HCT116 (cell line): Measurements from ENCODE around the gene MCTS1. TPM values are rescaled to one million over a fixed set of nuclear protein-coding genes. Genes with fewer than 3 reads are reported as not detected.
A peak's percentile ranks its signal among the peaks of the same experiment; 100 is the strongest.

Experiments used
- ATAC-seq: fragments of 200-7000 bp; cut with Tn5 transposase; 2 replicates; pipeline ENCODE4 v1.9.1; 2020; ENCODE audit warnings: mild to moderate bottlenecking, moderate library complexity
- BruUV-seq: library from RNA; stranded (reverse); fragments of 400-500 nt; replicated peaks from 2 replicates; lab custom pipeline; 2021; lab: Mats Ljungman, UMichigan
- CTCF ChIA-PET: fragments of 300-600 bp; sonication (Branson Sonifier 250); formaldehyde crosslinking; loops from one replicate; lab custom pipeline; 2021; ENCODE audit warnings: antibody characterized with exemption; lab: Charles Lee
- POLR2A ChIA-PET: fragments of 300-600, 350-600 bp; sonication (Branson Sonifier 250); formaldehyde crosslinking; loops from one replicate; lab custom pipeline; 2021; ENCODE audit warnings: antibody characterized with exemption; lab: Charles Lee
- RAD21 ChIA-PET, 2 experiments: fragments of 300-600 bp; sonication (Branson Sonifier 250); formaldehyde crosslinking; loops; one replicate each; lab custom pipeline; 2023; ENCODE audit warnings: low total read pairs in 2 of 2; ENCODE audit not compliant: uncharacterized antibody in 2 of 2, unreplicated experiment in 2 of 2, low non-redundant PET in 1 of 2; lab: Charles Lee
- DNase-seq: peaks from one replicate; pipeline ENCODE4 v3.0.0-alpha.2; 2010; ENCODE audit warnings: low read depth, low spot score
- H2AFZ ChIP-seq: fragments of 200-600 bp; shearing (Covaris generic), sonication (generic); 2 replicates; pipeline ENCODE4 v1.6.1; 2017; ENCODE audit warnings: low read depth, mixed run types, mixed read lengths, antibody characterized with exemption, low read length; ENCODE audit not compliant: poor library complexity, severe bottlenecking
- H3K27ac ChIP-seq: 2 replicates; pipeline ENCODE4 v1.5.1; 2012; ENCODE audit warnings: low read depth, low read length
- H3K27me3 ChIP-seq: fragments of 200-600 bp; sonication (generic); 2 replicates; pipeline ENCODE4 v1.6.1; 2016; ENCODE audit warnings: mixed run types, low read length, mixed read lengths; ENCODE audit not compliant: insufficient read depth
- H3K36me3 ChIP-seq, 2 experiments: fragments of 200-500 bp in 1 of 2; fragments of 200-600 bp in 1 of 2; sonication (Bioruptor generic) in 1 of 2; sonication (generic) in 1 of 2; 2 replicates each; pipeline versions ENCODE4 v1.5.1 to v1.6.1; 2014 to 2016; ENCODE audit warnings: low read length in 2 of 2, inconsistent platforms in 1 of 2, mixed read lengths in 1 of 2, mixed run types in 1 of 2; ENCODE audit not compliant: insufficient read depth in 2 of 2, control insufficient read depth in 1 of 2
- H3K4me1 ChIP-seq, 2 experiments: fragments of 200-600 bp in 1 of 2; sonication (generic) in 1 of 2; 2 replicates each; pipeline versions ENCODE4 v1.5.1 to v1.6.1; 2012 to 2017; ENCODE audit warnings: low read length in 2 of 2, inconsistent platforms in 1 of 2, mild to moderate bottlenecking in 1 of 2, mixed read lengths in 1 of 2, mixed run types in 1 of 2, moderate library complexity in 1 of 2; ENCODE audit not compliant: insufficient read depth in 2 of 2, control insufficient read depth in 1 of 2
- H3K4me2 ChIP-seq: fragments of 200-600 bp; sonication (generic); 2 replicates; pipeline ENCODE4 v1.6.1; 2017; ENCODE audit warnings: mixed run types, low read length, mixed read lengths
- H3K4me3 ChIP-seq, 2 experiments: fragments of 200-600 bp in 1 of 2; sonication (generic) in 1 of 2; replicated peaks in 1 of 2; 2 replicates each; pipeline ENCODE4 v1.5.1; 2011 to 2016; ENCODE audit warnings: low read length in 2 of 2, control low read depth in 1 of 2, low read depth in 1 of 2, mild to moderate bottlenecking in 1 of 2, mixed read lengths in 1 of 2, mixed run types in 1 of 2
- H3K79me2 ChIP-seq: fragments of 200-600 bp; sonication (generic); 2 replicates; pipeline ENCODE4 v1.6.1; 2017; ENCODE audit warnings: mild to moderate bottlenecking, mixed run types, low read length, moderate library complexity, mixed read lengths; ENCODE audit not compliant: insufficient read depth
- H3K9ac ChIP-seq: fragments of 200-600 bp; sonication (generic); 2 replicates; pipeline ENCODE4 v1.6.1; 2016; ENCODE audit warnings: low read length, mixed read lengths
- H3K9me2 ChIP-seq: fragments of 200-600 bp; sonication (generic), shearing (Covaris generic); 2 replicates; pipeline ENCODE4 v1.6.1; 2017; ENCODE audit warnings: mixed run types, mild to moderate bottlenecking, moderate library complexity; ENCODE audit not compliant: insufficient read depth
- H3K9me3 ChIP-seq, 2 experiments: fragments of 200-500 bp in 1 of 2; fragments of 200-600 bp in 1 of 2; sonication (Bioruptor generic) in 1 of 2; sonication (generic) in 1 of 2; 2 replicates each; pipeline ENCODE4 v1.6.1; 2014 to 2017; ENCODE audit warnings: low read length in 2 of 2, mixed read lengths in 2 of 2, inconsistent platforms in 1 of 2, low read depth in 1 of 2, mild to moderate bottlenecking in 1 of 2, mixed run types in 1 of 2, moderate library complexity in 1 of 2; ENCODE audit not compliant: control insufficient read depth in 1 of 2, insufficient read depth in 1 of 2
- H4K20me1 ChIP-seq: fragments of 200-600 bp; sonication (generic), shearing (Covaris generic); 2 replicates; pipeline ENCODE4 v1.6.1; 2017; ENCODE audit warnings: mixed run types, mild to moderate bottlenecking, moderate library complexity; ENCODE audit not compliant: insufficient read depth
- POLR2A ChIP-seq: IDR thresholded peaks from 2 replicates; pipeline ENCODE4 v1.7.0; 2011; ENCODE audit warnings: borderline replicate concordance; ENCODE audit not compliant: insufficient read depth, insufficient read length; ENCODE audit errors: extremely low read depth
- POLR2AphosphoS5 ChIP-seq: IDR thresholded peaks from 2 replicates; pipeline ENCODE4 v1.6.1; 2011; ENCODE audit warnings: mild to moderate bottlenecking, low read depth, low read length, moderate library complexity
- SIN3A ChIP-seq: IDR thresholded peaks from 2 replicates; pipeline ENCODE4 v1.6.1; 2012; ENCODE audit warnings: low read depth
- TCF7L2 ChIP-seq: IDR thresholded peaks from 2 replicates; pipeline ENCODE4 v1.7.0; 2011; ENCODE audit warnings: borderline replicate concordance, inconsistent platforms; ENCODE audit not compliant: insufficient read depth, insufficient read length; ENCODE audit errors: extremely low read depth
- YY1 ChIP-seq: IDR thresholded peaks from 2 replicates; pipeline ENCODE4 v1.6.1; 2011; ENCODE audit warnings: low read length, low read depth, moderate library complexity, mild to moderate bottlenecking; ENCODE audit not compliant: insufficient replicate concordance; ENCODE audit errors: extremely low read depth
- ZFX ChIP-seq: fragments of 450-650 bp; IDR thresholded peaks from 2 replicates; pipeline ENCODE4 v1.6.1; 2017
- intact Hi-C: fragments of 100-400 bp; cut with micrococcal nuclease; formaldehyde crosslinking; loops from 2 replicates; pipeline ENCODE4 v1.10.0; 2022
- total RNA-seq: library from RNA; stranded (reverse); gene quantifications from one replicate; pipeline ENCODE4 v1.2.1, GENCODE V29; 2021; ENCODE audit not compliant: unreplicated experiment
- TF ChIP-seq, protein P1 (sequence below): IDR thresholded peaks from 2 replicates; pipeline ENCODE4 v1.6.1; 2012
- TF ChIP-seq, protein P2 (sequence below), 3 experiments: fragments of 200-600 bp in 1 of 3; sonication (generic) in 1 of 3; IDR thresholded peaks in 2 of 3; conservative IDR thresholded peaks in 1 of 3; 2 replicates each; pipeline ENCODE4 v1.5.1; 2012 to 2017; ENCODE audit warnings: low read depth in 2 of 3, low read length in 2 of 3, antibody characterized with exemption in 1 of 3, borderline replicate concordance in 1 of 3, control low read depth in 1 of 3, mild to moderate bottlenecking in 1 of 3, mixed read lengths in 1 of 3, mixed run types in 1 of 3, moderate library complexity in 1 of 3; ENCODE audit not compliant: insufficient read depth in 1 of 3

The MCTS1 gene
- total RNA-seq, 1 experiment from 2014 or later, result 49.5 TPM

DNA sequence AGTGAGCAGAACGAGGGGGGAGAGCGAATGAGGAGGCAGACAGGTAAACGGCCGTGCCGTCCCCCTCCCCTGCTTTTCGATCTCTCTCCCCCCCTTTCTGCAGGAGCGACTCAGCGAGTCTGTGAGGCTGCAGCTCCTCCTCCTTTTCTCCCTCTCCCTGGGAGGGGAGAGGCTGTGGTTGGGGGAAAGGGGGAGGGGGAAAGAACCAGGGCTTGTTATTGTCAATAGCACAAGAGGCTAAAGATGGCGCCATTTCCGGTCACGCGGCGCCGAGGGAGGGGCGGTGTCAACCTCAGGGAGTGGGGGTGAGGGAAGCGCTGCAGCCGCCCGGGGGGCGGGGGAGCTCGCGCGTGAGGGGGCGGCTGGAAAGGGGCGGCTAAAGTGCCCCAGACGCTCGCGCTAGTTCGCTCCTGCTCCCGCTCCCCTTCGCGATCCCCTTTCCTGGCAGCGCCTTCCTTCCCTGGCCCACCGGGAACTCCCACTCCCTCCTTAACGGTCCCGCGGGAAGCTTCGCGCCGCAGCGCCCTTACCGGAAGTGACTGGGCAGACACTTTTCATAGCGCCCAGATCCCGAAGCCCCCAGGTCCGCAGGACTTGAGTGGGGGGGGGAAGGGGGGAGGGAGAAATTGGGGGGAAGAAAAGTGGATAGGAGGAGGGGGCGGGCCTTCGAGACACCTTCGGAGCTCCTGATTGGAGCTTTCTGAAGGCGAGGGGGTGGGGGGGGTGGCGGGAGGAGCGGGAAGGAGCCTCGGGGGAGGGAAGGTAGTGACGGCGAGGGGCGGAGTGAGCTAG is 42.9 kb upstream of the MCTS1 start, which contains the start of gene CUL4B (continued):
- no peak for TF ChIP-seq TCF7L2
- peak; percentile 90 for TF ChIP-seq YY1
- TF ChIP-seq, protein P1, sequence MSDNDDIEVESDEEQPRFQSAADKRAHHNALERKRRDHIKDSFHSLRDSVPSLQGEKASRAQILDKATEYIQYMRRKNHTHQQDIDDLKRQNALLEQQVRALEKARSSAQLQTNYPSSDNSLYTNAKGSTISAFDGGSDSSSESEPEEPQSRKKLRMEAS, result peak; percentile 74

DNA sequence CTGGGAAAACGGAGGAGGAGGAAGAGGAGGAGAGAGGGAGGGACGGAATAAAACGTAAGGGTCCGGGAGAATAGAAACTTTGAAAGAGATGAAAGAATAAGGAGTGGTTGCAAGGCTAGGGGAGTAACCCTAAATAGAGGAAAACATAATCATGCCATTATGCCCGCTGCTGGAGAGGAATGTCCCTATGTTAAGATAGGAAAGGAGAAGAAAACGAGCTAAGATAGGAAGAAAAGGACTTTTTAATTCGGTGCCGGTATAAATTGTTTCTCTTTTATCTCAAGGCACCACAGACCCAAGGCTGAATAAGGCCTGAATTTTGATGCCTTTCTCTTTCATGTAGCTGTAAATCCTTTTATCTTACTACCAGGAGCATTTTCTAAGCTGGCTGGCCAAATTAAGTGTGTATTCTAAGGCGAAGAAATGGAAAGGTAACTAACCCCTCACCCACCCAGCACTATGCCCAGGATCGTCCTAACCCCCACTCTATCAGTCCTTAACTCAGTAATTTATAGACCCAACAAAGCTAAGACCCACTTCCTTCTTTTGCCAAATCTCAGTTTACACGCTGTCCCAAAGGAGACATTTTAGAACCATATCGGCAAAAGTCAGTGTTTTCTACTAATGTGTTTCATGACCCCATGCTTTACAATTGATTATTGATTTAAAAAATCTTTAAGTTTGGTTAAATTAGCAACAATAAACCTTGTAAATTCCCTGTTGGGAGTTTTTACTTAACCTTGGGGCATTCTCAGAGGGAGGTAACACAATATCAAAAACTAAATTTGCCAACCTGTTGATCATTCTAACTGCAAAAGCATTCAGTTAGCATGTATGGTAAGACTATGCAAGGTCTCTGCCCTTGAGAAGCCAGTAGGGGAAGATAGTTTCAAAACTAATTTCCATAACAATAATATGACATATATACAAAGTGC is 42.0 kb upstream of the MCTS1 start:
- Histone ChIP-seq H4K20me1 (no peaks in the 10 kb centered on the region), H3K27ac (peak overlapping the region; percentile 54), H3K4me1 (peaks cover 3 to 18% of the 10 kb centered on the region in 2 experiments), H3K36me3 (peaks cover 0 to 7% of the 10 kb centered on the region in 2 experiments; a peak in 1 of 4 replicates), H3K9ac (peak overlapping the region; percentile 76), H3K27me3 (no peaks in the 10 kb centered on the region), H2AFZ (no peak overlapping the region), H3K9me2 (no peaks in the 10 kb centered on the region), H3K4me2 (peak overlapping the region; percentile 91), H3K9me3 (no peaks in the 10 kb centered on the region), H3K4me3 (peak overlapping the region; percentile 55 to 74), H3K79me2 (peaks cover 35% of the 10 kb centered on the region)
- DNase-seq, result no peak
- ChIA-PET RAD21 (interaction anchor here in 1 of 2 experiments (0.9 kb wide), 1 partner anchor 42 kb away, joined by 3 read pairs; the partner anchor contains the start of gene MCTS1), POLR2A (interaction anchor here (0.9 to 2.5 kb wide), 3 partner anchors 12 to 42 kb away, joined by 3 to 15 read pairs (median 10); partner anchors contain the start of gene MCTS1), CTCF (interaction anchor here (1.4 kb wide), 1 partner anchor 12 kb away, joined by 5 read pairs; no protein-coding TSS in a partner anchor)
- BruUV-seq, result TSS peak; percentile 97
- no peak for ATAC-seq
- intact Hi-C loops, result loop anchor here (1.0 kb wide), 1 partner anchor 41 kb away; no protein-coding TSS in a partner anchor
- no peak for TF ChIP-seq ZFX
- TF ChIP-seq POLR2AphosphoS5, result peak; percentile 74
- TF ChIP-seq, protein P2, sequence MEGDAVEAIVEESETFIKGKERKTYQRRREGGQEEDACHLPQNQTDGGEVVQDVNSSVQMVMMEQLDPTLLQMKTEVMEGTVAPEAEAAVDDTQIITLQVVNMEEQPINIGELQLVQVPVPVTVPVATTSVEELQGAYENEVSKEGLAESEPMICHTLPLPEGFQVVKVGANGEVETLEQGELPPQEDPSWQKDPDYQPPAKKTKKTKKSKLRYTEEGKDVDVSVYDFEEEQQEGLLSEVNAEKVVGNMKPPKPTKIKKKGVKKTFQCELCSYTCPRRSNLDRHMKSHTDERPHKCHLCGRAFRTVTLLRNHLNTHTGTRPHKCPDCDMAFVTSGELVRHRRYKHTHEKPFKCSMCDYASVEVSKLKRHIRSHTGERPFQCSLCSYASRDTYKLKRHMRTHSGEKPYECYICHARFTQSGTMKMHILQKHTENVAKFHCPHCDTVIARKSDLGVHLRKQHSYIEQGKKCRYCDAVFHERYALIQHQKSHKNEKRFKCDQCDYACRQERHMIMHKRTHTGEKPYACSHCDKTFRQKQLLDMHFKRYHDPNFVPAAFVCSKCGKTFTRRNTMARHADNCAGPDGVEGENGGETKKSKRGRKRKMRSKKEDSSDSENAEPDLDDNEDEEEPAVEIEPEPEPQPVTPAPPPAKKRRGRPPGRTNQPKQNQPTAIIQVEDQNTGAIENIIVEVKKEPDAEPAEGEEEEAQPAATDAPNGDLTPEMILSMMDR (IDR thresholded peaks at IDR 0.05 in 2 of 3, conservative IDR thresholded peaks at IDR 0.05 in 1 of 3; ENCODE audit: borderline replicate concordance in 1 of 3, insufficient read depth in 1 of 3, low read depth in 2 of 3, low read length in 2 of 3), result no peak
- TF ChIP-seq POLR2A, result peak; percentile 41
- TF ChIP-seq SIN3A, result 0 out of 2 replicates have a peak, but pooled peaks have one; percentile 22
